HuH-7.5 (cell line): Measurements from ENCODE around the gene NLRX1.
"Not testable (repeated sequence)": the region's sequence is repeated elsewhere in the genome, so short reads cannot be mapped to it uniquely, and the experiment has no call there.

Experiments used
- DNase-seq: peaks from one replicate; pipeline ENCODE4 v3.0.0; 2011; ENCODE audit warnings: low spot score

The NLRX1 gene, protein sequence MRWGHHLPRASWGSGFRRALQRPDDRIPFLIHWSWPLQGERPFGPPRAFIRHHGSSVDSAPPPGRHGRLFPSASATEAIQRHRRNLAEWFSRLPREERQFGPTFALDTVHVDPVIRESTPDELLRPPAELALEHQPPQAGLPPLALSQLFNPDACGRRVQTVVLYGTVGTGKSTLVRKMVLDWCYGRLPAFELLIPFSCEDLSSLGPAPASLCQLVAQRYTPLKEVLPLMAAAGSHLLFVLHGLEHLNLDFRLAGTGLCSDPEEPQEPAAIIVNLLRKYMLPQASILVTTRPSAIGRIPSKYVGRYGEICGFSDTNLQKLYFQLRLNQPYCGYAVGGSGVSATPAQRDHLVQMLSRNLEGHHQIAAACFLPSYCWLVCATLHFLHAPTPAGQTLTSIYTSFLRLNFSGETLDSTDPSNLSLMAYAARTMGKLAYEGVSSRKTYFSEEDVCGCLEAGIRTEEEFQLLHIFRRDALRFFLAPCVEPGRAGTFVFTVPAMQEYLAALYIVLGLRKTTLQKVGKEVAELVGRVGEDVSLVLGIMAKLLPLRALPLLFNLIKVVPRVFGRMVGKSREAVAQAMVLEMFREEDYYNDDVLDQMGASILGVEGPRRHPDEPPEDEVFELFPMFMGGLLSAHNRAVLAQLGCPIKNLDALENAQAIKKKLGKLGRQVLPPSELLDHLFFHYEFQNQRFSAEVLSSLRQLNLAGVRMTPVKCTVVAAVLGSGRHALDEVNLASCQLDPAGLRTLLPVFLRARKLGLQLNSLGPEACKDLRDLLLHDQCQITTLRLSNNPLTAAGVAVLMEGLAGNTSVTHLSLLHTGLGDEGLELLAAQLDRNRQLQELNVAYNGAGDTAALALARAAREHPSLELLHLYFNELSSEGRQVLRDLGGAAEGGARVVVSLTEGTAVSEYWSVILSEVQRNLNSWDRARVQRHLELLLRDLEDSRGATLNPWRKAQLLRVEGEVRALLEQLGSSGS

DNA sequence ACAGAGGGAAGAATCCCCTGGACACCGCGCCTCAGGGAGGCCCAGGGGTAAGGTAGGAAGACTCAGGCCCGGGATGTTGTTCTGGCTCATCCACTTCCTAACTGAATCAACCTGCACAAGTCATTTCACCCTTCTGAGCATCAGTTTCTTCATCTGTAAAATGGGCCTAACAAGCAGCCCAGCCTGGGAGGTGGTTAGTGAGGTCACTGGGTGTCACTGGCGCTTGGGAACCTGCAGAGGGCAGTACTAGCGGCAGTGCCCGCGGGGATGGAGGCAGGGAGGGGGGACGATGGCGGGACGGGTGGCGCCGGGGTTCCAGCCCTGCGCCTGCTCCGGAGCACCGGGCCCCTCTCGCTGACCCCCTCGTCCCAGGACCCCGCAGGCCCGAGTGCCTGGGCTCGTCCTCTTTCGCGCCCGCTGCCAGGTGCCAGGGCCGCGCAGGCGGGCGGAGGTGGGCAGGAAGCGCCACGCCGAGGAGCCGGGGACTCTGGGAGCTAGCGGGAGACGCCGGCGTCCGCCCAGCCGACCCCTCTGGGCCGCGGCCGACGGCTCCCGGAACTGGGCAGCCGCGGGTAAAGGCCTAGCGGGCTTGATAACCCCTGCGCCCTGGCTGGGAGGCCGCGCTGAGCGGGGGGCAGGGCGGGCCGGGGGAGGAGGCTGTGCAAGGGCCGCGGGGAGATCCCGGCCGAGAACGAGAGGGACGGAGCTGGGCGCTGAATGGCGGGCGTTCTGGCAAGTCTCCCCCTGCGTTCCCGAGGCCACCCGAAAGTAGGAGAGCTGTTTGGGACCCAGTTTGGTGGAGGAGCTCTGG, at the start of gene NLRX1:
TSS of gene NLRX1 (plus strand) at position 255 of the 811 bp plus-strand sequence. CDS start 2,679 bp downstream, outside the sequence.
- peak; percentile 91 for DNase-seq

DNA sequence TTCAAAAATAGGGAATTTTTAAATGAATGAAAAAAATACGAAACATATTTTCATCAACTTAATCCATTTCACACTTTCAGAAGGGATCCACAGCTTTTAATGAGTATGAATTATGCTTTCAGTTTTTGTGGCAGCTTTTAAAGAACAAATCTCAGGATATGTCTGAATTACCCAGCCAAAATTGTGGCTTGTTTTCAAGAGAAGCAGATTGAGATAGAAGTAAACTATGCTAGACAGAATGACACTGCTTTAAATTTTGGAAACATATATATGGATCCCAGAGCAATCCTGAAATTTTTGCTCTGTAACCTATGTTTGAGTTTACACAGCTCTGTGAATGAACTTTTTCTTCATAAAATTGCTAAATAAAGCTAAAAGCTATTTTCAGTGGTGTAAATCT, 49.6 kb upstream of the NLRX1 start:
- DNase-seq: no peak

DNA sequence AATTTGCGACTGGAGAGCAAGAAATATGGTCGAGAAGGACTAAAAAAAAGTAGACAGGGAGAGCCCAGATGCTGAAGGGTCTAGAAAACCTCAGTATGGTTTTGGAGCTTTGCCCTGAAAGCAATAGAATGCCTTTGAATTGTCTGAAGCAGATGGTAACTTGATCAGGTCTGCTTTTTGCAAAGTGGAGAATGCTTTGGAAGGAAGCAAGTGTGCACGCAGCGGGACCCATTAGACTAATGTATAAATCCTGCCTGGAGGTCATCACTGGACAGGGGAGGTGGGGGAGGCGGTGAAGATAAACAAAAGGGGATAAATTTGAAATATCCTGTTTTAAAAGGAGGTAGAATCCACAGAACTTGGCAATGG, 47.9 kb upstream of the NLRX1 start:
- no peak for DNase-seq

DNA sequence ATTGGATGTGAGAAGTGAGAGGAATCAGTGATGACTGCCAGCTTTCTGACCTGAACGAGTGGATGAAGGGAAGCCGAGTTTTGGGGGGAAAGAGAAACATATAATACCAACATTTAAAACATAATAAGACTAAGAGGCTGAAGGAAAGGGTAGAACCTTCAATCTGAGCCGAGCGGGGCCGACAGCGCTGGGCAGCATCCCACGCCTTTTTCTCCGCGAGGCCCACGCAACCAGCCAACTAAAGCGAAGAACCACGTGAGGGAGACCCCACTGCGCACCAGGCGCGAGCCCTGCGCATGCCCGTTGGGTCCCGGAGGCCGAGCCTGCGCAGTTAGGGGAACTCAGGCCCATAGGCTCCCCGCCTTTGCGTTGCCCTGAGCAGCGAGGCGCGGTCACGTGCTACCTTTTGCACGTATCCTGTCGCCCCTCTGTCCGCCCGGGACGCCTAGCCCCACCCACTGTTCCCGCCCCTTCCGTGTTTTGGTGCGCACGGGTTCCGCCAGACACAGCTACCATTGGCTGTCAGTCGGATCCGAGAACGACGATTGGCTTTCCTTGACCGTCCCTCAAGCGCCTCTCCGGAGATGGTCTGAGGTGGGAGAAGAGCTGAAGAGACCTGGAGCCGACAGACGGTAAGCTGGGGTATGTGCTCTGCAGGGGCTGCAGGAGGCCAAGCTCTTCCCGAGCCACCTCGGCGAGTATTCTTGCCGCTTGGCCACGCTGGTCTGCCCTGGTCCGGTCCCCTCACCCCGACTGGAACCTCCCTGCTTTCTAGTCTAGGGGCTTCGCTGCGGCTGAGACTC, 47.3 kb upstream of the NLRX1 start, which contains the start of gene HINFP:
TSS of gene HINFP (plus strand) at position 573 of the 803 bp plus-strand sequence. CDS start 5,365 bp downstream, outside the sequence.
- DNase-seq: peak; percentile 94

DNA sequence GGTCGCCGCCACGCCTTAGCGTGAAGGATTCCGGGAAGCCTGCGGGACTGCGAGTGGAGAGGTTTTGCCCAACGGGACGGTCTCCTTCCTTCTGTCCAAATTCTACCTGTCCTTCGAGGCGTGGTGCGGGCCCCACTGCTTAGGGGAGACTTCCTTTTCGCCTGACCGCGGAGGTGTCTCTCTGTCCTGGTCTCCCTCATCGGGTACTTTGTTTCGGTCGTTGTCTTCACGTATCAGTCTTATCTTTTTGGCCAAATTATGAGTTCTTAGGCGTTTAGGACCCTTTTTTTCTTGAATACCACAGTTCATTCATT, 46.8 kb upstream of the NLRX1 start:
- no peak for DNase-seq

DNA sequence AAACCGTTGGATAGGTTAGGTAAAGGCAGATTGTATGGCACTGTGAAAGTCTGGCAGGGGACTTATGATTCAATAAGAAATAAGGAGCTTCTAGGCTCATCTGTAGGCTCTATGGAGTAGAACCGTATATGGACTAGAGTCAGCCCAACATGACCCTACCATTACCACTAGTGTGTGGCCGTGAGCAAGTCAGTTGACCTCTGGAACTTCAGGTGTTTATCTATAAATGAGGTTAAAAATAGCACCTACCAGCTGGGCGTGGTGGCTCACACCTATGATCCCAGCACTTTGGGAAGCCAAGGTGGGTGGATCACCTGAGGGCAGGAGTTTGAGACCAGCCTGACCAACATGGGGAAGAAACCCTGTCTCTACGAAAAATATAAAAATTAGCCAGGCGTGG, 42.7 kb upstream of the NLRX1 start:
- DNase-seq: no peak

DNA sequence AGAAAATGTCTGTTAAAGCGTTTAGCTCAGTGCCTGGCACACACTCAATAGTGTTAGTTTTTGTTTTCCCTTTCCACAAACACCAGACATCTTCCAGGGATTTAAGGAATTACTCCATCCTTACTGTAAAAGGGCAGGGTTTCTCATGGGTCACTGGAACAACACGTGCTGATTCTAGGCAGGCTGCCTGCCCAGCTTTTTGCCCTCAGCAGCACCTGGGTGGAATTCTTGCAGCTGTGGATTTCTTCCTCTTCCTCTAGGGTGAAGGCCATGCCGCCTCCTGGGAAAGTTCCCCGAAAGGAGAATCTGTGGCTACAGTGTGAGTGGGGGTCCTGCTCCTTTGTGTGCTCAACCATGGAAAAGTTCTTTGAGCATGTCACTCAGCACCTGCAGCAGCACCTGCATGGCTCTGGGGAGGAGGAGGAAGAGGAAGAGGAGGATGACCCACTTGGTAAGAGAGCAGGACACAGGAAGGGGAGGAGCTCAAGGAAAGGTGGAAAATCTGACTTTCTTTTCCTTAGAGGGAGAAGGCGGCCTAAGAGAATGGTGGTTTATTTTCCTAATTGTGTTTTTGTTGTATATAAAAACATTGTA, 41.8 kb upstream of the NLRX1 start:
- DNase-seq: no peak

DNA sequence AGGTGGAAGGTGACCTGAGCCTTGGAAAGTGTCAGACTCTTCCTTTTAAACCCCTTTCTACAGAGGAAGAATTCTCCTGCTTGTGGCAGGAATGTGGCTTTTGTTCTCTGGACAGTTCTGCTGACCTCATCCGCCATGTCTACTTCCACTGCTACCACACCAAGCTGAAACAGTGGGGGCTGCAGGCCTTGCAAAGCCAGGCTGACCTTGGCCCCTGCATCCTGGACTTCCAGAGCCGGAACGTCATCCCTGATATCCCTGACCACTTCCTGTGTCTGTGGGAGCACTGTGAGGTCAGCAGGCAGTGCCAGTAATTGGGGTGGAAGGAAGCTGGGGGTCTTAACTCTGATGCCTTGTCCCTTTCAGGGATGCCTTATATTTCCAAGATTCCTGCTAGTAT, 37.9 kb upstream of the NLRX1 start:
- no peak for DNase-seq

DNA sequence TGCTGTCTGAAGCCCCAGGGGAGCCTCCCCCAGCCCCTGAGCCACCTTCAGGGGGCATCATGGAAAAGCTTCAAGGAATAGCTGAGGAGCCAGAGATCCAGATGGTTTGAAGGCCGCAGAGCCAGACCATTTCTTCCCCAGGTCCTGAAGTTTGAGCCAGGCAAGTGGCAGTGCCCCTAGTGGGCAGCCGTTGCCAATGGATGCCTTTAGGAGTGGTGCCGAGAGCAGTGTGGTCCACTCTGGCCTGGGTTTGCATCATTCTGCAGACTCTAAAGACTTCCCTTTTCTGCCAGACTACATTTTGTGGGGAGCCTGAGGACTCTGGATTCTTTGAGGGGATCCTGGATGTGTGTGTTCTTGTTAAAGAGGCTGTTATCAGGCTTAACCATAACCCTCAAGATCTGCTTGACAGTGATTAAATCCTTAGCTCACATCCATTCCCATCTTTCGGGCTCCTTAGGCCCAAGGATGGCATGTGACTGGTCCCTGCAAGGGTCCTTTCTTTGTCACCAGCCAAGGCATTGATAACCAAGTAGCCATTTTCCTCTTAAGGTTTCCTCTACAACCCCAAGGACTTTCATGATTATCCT, 34.0 kb upstream of the NLRX1 start:
- DNase-seq: no peak

DNA sequence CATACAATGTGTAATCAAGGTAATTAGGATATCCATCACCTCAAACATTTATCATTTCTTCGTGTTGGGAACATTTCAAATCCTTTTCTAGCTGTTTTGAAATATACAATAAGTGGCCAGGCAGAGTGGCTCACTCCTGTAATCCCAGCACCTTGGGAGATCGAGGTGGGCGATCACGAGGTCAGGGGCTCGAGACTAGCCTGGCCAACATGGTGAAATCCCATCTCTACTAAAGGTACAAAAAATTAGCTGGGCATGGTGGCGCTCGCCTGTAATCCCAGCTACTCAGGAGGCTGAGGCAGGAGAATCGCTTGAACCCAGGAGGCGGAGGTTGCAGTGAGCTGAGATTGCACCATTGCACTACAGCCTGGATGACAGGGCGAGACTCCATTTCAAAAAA, 29.2 kb upstream of the NLRX1 start:
- DNase-seq: not testable (repeated sequence)

DNA sequence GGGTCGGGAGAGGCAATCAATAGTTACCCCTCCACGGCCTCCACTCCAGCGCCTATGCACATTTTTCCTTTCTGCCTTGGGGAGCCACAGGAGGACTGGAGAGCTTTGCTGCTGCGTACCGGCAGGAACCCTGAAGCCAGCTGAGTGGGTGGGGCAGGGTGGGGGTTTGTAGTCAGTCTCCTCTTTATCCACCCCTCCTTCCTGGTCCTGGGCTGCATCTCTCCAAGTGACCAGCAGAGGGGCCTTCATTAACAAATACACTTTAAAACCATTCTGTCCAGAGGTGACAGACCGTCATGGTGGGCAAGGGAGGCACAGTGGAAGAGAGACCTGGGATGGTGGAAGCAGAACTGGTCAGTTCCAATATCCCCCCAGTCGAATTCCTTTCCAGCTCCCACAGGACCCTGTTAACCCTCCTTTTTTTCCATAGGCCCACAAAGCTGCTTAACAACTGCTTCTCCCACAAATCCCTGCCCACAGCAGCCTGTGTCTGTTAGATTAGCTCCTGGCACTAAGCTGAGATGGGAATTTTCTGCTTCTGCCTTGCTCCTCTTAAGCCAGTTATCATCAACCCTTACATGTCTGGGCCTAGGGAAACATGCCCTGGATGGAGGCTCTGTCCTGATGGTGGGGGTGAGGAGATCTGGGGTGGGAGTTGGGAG, 23.6 kb upstream of the NLRX1 start:
- DNase-seq: peak; percentile 88

DNA sequence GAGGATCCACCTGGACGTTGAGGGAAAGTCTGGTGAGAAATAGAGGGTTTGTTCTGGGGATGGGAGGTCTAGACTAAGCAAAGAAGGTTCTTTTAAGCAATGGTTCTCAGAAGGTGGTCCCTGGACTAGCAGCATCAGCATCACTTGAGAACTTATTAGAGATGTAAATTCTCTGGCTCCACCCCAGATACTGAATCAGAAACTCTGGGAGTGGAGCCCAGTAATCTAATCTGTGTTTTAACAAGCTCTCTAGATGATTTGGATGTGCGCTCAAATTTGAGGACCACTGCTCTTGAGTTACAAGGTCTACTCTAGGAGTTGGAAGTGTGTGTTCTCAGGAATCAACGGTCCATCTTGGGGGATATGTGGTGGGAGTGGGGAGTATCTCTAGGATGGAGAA, 23.0 kb upstream of the NLRX1 start:
- no peak for DNase-seq

DNA sequence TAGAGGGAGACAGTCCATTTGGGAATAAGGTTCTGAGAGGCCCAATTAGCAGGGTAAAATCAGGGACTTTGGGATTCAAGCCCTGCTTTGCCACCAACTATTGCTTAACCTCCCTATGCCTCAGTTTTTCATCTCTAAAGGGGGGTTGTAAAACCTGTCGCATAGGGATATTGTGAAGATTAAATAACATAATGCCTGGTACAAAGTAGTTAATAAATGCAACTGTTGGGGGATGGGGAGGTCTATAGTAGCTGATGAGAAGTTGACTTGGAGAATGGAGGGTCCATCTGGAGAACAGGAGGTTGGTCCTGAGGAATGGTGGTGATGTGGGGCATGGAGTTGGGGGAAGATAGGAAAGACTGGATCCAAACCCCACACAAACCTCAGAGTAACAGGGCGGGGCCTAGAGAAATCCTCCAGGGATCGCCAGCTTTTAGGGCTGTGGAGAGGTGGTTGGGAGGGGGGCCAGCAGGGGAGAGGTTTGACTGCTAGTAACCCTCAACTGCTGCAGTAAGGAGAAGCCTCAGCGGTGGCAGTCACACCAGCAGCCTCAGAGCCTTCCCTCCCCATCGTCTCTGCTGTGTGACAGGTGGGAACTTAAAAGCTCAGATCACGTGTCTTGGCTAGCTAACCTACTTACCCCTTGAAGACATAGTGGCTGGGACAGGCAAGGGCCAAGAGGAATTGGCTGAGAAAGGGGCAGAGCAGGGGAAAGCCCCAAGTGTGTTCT, 20.8 kb upstream of the NLRX1 start:
- DNase-seq: no peak

DNA sequence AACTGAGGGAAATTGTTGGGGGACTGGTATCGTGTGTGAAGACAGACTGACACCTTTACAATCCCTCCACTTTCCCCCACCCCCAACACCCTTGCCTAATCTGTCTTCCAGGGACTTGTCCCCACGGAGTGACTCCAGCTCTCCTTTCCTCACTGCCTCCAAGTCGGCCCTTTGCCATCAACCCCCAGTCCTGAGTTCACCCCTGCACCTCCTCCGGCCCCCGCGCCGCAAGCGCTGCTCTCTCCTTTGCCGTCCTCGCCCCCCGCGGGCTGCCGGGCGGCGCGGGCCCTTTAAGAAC, 19.9 kb upstream of the NLRX1 start:
- DNase-seq: no peak

DNA sequence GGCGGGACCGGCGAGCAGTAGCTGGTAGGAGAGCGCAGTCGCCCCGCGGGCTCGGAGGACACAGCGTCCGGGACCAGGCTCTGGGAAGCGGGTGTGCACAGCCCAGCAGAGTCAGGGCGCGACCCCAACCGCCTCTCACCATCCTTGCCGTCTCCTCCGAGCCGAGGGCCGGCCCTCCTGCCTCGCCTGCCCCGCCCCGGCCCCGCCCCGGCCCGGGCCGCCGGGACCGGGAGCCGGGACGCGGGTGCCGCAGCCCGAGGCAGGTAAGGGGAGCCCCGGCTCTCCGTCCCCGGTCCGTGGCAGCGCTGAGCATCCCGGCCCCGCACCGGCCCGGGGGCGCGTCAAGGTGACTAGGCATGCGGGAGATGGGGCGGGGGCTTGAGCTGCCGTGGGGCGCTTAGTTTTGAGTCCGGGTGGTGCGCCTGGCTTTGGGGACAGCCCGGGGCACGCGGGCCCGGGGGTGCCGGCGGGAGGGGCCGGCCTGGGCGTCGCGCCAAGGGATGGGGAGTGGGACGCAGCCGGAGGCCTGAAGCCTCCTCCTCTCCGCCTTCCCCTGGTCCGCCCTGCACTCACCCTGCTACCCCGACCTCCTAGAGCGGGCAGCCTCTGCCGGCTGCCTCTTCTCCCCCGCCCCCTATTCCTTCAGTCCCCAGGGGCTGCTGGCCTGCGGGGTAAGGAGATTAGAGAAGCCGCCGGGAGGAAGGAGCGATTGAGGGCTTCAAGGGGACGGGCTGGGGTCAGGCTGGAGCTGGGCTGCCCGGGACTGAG, 19.3 kb upstream of the NLRX1 start, which contains the start of gene ABCG4:
TSS of gene ABCG4 (plus strand) at position 35 of the 768 bp plus-strand sequence. CDS start 914 bp downstream, outside the sequence.
- DNase-seq: no peak

DNA sequence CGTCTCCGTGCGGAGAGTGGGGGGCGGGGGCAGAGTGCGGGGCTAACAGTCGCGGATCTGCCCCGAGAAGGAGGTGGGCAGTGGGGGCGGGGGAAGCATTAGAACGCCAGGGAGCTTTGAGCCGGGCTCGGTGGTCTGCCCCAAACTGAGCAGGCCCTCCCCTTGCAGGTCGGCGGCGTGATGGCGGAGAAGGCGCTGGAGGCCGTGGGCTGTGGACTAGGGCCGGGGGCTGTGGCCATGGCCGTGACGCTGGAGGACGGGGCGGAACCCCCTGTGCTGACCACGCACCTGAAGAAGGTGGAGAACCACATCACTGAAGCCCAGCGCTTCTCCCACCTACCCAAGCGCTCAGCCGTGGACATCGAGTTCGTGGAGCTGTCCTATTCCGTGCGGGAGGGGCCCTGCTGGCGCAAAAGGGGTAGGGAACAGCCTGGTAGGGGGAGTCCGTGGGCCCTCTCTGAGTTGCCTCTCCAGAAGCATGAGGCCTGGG, 18.7 kb upstream of the NLRX1 start:
- no peak for DNase-seq

DNA sequence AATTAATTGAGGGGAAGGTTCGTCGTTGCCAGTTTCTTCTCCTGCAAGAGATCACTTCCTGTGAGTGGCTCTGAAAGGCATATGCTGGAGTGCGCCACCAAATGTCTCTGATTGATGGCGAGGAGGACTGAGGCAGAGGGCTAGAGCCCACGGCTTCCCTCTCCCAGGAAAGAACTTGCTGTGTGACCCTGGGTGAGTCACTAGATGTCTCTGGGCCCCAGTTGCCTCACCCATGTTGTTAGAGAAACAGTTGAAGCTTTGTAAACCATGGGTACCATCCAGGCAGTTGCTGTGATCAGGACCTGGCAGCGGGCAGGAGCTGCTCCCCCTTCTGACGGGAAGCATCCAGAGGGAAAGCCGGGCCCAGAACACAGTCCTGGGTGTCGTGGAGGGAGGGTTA, 16.5 kb upstream of the NLRX1 start:
- no peak for DNase-seq

DNA sequence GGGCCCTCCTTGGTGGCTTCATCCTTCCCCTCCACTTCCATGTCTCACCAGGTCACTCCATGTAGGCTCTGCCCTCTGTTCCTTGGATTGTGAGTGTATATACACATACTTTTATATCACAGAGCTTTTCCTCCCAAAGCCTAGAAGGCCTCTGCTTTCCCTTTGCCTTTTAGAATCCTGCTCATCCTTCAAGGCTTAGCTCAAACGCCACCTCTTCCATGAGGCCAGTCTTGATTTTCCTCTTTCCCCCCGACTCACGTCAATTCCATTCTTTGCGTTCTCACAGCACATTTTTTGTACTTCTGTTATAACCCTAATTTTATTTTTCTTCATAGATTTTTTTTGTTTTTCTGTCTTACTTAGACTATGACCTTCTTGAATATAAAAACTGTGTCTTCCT, 15.9 kb upstream of the NLRX1 start:
- no peak for DNase-seq
